NT2/D1 (cell line): Measurements from ENCODE around the gene SH2D3A.

Experiments used
- SUZ12 ChIP-seq: IDR thresholded peaks from 2 replicates; pipeline ENCODE4 v1.6.1; 2011; ENCODE audit not compliant: insufficient read length, insufficient read depth; ENCODE audit errors: extremely low read depth
- YY1 ChIP-seq: IDR thresholded peaks from 2 replicates; pipeline ENCODE4 v1.6.1; 2011; ENCODE audit not compliant: insufficient read length, insufficient read depth
- ZNF274 ChIP-seq: IDR thresholded peaks from 2 replicates; pipeline ENCODE4 v1.6.1; 2011; ENCODE audit warnings: mild to moderate bottlenecking, low read depth, low read length

- no peak for TF ChIP-seq SUZ12
- no peak for TF ChIP-seq ZNF274
- TF ChIP-seq YY1 = no peak
Measured at GRCh38 chr19:6793973-6794372, 26.7 kb upstream of the SH2D3A start.
